Esophagus muscularis mucosa (tissue), 3 donors: Measurements from ENCODE around the gene HS6ST1.

ENCODE experiments used
- POLR2AphosphoS5 ChIP-seq, 2 donors: sonication (generic); formaldehyde crosslinking; IDR thresholded peaks; one replicate each; pipeline ENCODE4 v1.6.1; 2017; ENCODE audit warnings: antibody characterized with exemption in 2 of 2
- TF ChIP-seq, protein P1 (sequence below), 3 experiments: fragments of 200-600 bp in 2 of 3; fragments of 450-650 bp in 1 of 3; sonication (generic) in 2 of 3; IDR thresholded peaks; one replicate each; pipeline ENCODE4 v1.5.1; 2017 to 2019; ENCODE audit warnings: antibody characterized with exemption in 3 of 3, mild to moderate bottlenecking in 2 of 3, moderate library complexity in 1 of 3

DNA sequence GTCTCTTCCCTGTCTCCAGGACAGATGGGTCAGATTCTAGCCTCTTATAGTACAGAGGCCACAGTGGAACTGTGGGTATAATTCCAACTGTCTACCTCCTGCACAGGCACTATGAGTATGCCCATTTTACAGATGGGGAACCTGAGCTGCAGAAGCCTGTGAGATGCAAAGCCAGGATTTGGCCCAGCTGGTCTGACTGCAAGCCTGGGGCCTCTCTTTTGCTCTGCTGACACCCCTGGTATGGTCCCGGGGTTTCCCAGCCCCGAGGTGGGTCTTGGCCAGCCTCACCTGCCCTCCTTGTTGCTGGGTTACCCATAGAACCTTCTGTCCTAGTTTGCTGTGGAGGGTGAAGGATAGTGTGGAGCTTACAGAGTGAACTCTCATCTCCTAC is 9.8 kb downstream of the HS6ST1 start:
- TF ChIP-seq, protein P1, sequence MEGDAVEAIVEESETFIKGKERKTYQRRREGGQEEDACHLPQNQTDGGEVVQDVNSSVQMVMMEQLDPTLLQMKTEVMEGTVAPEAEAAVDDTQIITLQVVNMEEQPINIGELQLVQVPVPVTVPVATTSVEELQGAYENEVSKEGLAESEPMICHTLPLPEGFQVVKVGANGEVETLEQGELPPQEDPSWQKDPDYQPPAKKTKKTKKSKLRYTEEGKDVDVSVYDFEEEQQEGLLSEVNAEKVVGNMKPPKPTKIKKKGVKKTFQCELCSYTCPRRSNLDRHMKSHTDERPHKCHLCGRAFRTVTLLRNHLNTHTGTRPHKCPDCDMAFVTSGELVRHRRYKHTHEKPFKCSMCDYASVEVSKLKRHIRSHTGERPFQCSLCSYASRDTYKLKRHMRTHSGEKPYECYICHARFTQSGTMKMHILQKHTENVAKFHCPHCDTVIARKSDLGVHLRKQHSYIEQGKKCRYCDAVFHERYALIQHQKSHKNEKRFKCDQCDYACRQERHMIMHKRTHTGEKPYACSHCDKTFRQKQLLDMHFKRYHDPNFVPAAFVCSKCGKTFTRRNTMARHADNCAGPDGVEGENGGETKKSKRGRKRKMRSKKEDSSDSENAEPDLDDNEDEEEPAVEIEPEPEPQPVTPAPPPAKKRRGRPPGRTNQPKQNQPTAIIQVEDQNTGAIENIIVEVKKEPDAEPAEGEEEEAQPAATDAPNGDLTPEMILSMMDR (IDR thresholded peaks at IDR 0.05) = no peak
- TF ChIP-seq POLR2AphosphoS5 (IDR thresholded peaks at IDR 0.05) = no peak
